CD8-positive, alpha-beta memory T cell (primary cell): ENCODE data around the gene ZNF618. TPM values are rescaled to one million over a fixed set of nuclear protein-coding genes. Genes with fewer than 3 reads are reported as not detected.

ENCODE experiments used
- CTCF ChIA-PET: fragments of 350-600 bp; sonication (Branson Sonifier 250); formaldehyde crosslinking; loops from one replicate; lab custom pipeline; 2021; ENCODE audit warnings: antibody characterized with exemption; lab: Charles Lee
- POLR2A ChIA-PET: fragments of 350-600 bp; sonication (Branson Sonifier 250); formaldehyde crosslinking; loops from one replicate; lab custom pipeline; 2021; ENCODE audit warnings: antibody characterized with exemption; lab: Charles Lee
- DNase-seq, 5 donors: peaks; one replicate each; pipeline versions ENCODE4 v3.0.0 to v3.0.0-alpha.2; 2020 to 2022; ENCODE audit warnings: mixed read lengths in 1 of 5
- H3K27ac ChIP-seq: one replicate; pipeline ENCODE4 v1.7.0; 2013; ENCODE audit warnings: low read depth, mild to moderate bottlenecking, low read length, moderate library complexity
- H3K27me3 ChIP-seq: 2 replicates; pipeline ENCODE4 v1.7.0; 2013; ENCODE audit warnings: low read length, mild to moderate bottlenecking; ENCODE audit not compliant: insufficient read depth, poor library complexity, severe bottlenecking
- H3K36me3 ChIP-seq: 2 replicates; pipeline ENCODE4 v1.7.0; 2013; ENCODE audit warnings: mild to moderate bottlenecking, low read length, moderate library complexity; ENCODE audit not compliant: insufficient read depth
- H3K4me1 ChIP-seq: 2 replicates; pipeline ENCODE4 v1.7.0; 2013; ENCODE audit warnings: mild to moderate bottlenecking, low read length, moderate library complexity; ENCODE audit not compliant: insufficient read depth
- H3K4me3 ChIP-seq: 2 replicates; pipeline ENCODE4 v1.7.0; 2013; ENCODE audit warnings: mild to moderate bottlenecking, low read length
- H3K9me3 ChIP-seq: 2 replicates; pipeline ENCODE4 v1.7.0; 2013; ENCODE audit warnings: mild to moderate bottlenecking, low read length
- H3K27ac Mint-ChIP-seq, 8 donors: one replicate each; pipeline ENCODE4 v1.8.0; 2020 to 2021; ENCODE audit warnings: mixed read lengths in 8 of 8, mild to moderate bottlenecking in 6 of 8, inconsistent platforms in 3 of 8, moderate library complexity in 3 of 8
- H3K27me3 Mint-ChIP-seq, 2 donors: one replicate each; pipeline ENCODE4 v1.8.0; 2020 to 2021; ENCODE audit warnings: mixed read lengths in 2 of 2, mild to moderate bottlenecking in 1 of 2, moderate library complexity in 1 of 2
- H3K36me3 Mint-ChIP-seq, 3 donors: one replicate each; pipeline ENCODE4 v1.8.0; 2020 to 2021; ENCODE audit warnings: mixed read lengths in 3 of 3, inconsistent platforms in 1 of 3, mild to moderate bottlenecking in 1 of 3
- H3K4me1 Mint-ChIP-seq, 3 donors: one replicate each; pipeline ENCODE4 v1.8.0; 2020 to 2021; ENCODE audit warnings: mixed read lengths in 3 of 3, inconsistent platforms in 1 of 3, mild to moderate bottlenecking in 1 of 3
- H3K4me3 Mint-ChIP-seq, 7 donors: one replicate each; pipeline ENCODE4 v1.8.0; 2020 to 2021; ENCODE audit warnings: mixed read lengths in 7 of 7, mild to moderate bottlenecking in 6 of 7, moderate library complexity in 4 of 7, inconsistent platforms in 2 of 7
- H3K9me3 Mint-ChIP-seq, 5 donors: one replicate each; pipeline ENCODE4 v1.8.0; 2020 to 2022; ENCODE audit warnings: mixed read lengths in 5 of 5, mild to moderate bottlenecking in 3 of 5, moderate library complexity in 2 of 5, inconsistent platforms in 1 of 5
- polyA plus RNA-seq: library from polyadenylated mRNA; unstranded; fragments of 300-500 nt; fragmentation: Illumina TruSeq; gene quantifications from one replicate; pipeline ENCODE4 v1.2.3, GENCODE V29; 2021
- total RNA-seq, 2 experiments: library from RNA; stranded (reverse); gene quantifications; one replicate each; pipeline ENCODE4 v1.2.3, GENCODE V29; 2021

The ZNF618 gene
- total and polyA plus RNA-seq, 3 experiments from 2014 or later, result 0.55 to 1.2 (median 0.57) TPM

DNA sequence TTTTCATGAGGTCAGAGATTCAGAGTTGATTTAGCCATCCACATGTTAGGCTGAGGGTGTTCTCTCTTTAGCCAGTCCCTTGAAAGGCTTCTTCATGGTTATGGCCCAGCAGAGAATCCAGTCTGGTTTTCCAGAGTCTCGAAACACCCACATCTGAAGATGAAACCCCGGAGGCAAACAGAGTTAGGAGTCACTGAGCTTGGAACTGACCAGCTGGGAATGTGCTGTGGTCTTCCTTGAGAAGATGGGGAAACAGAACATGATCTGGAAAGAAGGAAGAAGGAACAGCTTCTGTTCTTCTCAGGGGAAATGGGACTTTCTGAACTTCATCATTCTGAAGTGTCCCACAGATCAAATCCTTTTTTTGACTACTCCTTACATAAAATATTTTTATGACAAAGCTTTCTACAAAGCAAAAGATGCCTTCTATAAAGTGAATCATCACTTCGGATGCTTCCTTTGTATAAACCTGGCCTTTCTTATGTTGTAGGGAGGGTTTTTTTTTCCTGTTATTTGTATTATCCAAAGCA, 45.4 kb downstream of the ZNF618 start:
- no peaks in the 10 kb centered on the region for H3K27me3 ChIP-seq
- DNase-seq, result no peak
- peaks cover 3 to 4% of the 10 kb centered on the region in 2 donors for H3K27me3 Mint-ChIP-seq
- CTCF ChIA-PET, result interaction anchor here (0.9 kb wide), 1 partner anchor 45 kb away, joined by 3 read pairs; no protein-coding TSS in a partner anchor
- no peaks in the 10 kb centered on the region for H3K36me3 ChIP-seq
- no peak overlapping the region for H3K27ac ChIP-seq
- H3K4me3 Mint-ChIP-seq, result no peak overlapping the region
- H3K4me3 ChIP-seq, result no peak overlapping the region
- no peaks in the 10 kb centered on the region for H3K9me3 ChIP-seq
- H3K4me1 Mint-ChIP-seq, result no peaks in the 10 kb centered on the region
- POLR2A ChIA-PET, result no interaction called here
- H3K27ac Mint-ChIP-seq, result no peak overlapping the region
- H3K9me3 Mint-ChIP-seq, result peaks cover 2 to 19% (median 5%) of the 10 kb centered on the region in 5 donors
- H3K36me3 Mint-ChIP-seq, result no peaks in the 10 kb centered on the region
- H3K4me1 ChIP-seq, result no peaks in the 10 kb centered on the region

DNA sequence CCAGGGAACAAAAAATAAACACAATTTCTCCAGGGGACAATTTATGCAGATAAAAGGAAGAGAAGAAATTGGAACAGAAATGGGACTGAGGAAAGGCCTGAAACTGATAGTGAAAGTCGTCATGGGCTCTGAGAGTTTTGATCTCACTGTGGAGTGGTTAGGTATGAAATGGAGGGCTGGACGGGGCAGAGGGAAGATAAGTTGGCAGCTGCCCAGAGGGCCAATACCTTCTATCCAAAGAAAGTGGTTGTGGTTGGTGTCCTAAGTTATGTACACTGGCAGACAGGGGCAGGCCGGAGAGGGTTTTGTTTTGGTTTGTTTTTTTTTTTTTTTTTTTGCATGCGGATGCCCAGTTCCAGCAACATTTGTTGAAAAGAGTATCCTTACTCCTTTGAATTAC, 46.1 kb downstream of the ZNF618 start:
- H3K27me3 Mint-ChIP-seq, result peaks cover 3 to 4% of the 10 kb centered on the region in 2 donors
- H3K4me1 Mint-ChIP-seq, result no peaks in the 10 kb centered on the region
- no peak for DNase-seq
- no peaks in the 10 kb centered on the region for H3K27me3 ChIP-seq
- H3K27ac ChIP-seq, result no peak overlapping the region
- H3K36me3 Mint-ChIP-seq, result no peaks in the 10 kb centered on the region
- no peak overlapping the region for H3K4me3 Mint-ChIP-seq
- ChIA-PET POLR2A (no interaction called here), CTCF (interaction anchor here (0.9 kb wide), 1 partner anchor 44 kb away, joined by 3 read pairs; no protein-coding TSS in a partner anchor)
- peaks cover 2 to 20% (median 5%) of the 10 kb centered on the region in 5 donors for H3K9me3 Mint-ChIP-seq
- no peaks in the 10 kb centered on the region for H3K4me1 ChIP-seq
- H3K27ac Mint-ChIP-seq, result no peak overlapping the region
- H3K4me3 ChIP-seq, result no peak overlapping the region
- H3K36me3 ChIP-seq, result no peaks in the 10 kb centered on the region
- no peaks in the 10 kb centered on the region for H3K9me3 ChIP-seq

- Histone ChIP-seq H3K27ac (no peak overlapping the region), H3K9me3 (no peaks in the 10 kb centered on the region), H3K36me3 (no peaks in the 10 kb centered on the region), H3K4me1 (no peaks in the 10 kb centered on the region), H3K4me3 (no peak overlapping the region), H3K27me3 (no peaks in the 10 kb centered on the region)
- ChIA-PET CTCF (no interaction called here), POLR2A (no interaction called here)
- H3K4me3 Mint-ChIP-seq, result no peak overlapping the region
- H3K27ac Mint-ChIP-seq, result no peak overlapping the region
- no peaks in the 10 kb centered on the region for H3K36me3 Mint-ChIP-seq
- peaks cover 0 to 16% of the 10 kb centered on the region in 2 donors for H3K27me3 Mint-ChIP-seq
- no peak for DNase-seq
- H3K4me1 Mint-ChIP-seq, result no peaks in the 10 kb centered on the region
- H3K9me3 Mint-ChIP-seq, result peaks cover 5 to 26% (median 14%) of the 10 kb centered on the region in 5 donors
Observed at GRCh38 chr9:113926211-113926610, 50.1 kb downstream of the ZNF618 start.

DNA sequence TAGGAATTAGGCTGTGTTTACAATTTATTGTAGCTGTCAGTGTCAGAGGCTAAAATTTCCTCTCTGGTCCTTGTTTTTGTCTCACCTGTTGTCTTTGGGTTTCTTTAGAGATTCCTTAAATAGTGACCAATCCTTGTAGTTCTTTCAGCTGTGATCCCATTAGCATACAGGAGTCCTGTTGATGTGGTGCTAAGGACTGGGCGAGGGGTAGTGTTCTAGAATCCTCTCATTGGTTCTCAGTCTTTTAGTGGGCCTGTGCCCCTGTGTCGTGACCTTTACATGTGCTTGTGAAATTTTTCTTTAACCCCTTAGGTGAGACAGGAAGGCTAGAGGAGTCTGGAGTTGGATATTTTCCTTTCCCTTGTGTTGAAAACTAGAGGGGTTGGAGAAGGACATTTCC, 51.2 kb downstream of the ZNF618 start:
- H3K27me3 Mint-ChIP-seq, result peaks cover 0 to 16% of the 10 kb centered on the region in 2 donors
- H3K4me1 ChIP-seq, result no peaks in the 10 kb centered on the region
- POLR2A ChIA-PET, result no interaction called here
- no peak overlapping the region for H3K27ac ChIP-seq
- no peaks in the 10 kb centered on the region for H3K36me3 ChIP-seq
- CTCF ChIA-PET, result interaction anchor here (1.0 kb wide), 1 partner anchor 11 kb away, joined by 3 read pairs; no protein-coding TSS in a partner anchor
- peaks cover 3 to 26% (median 12%) of the 10 kb centered on the region in 5 donors for H3K9me3 Mint-ChIP-seq
- H3K4me1 Mint-ChIP-seq, result no peaks in the 10 kb centered on the region
- H3K4me3 ChIP-seq, result no peak overlapping the region
- H3K9me3 ChIP-seq, result no peaks in the 10 kb centered on the region
- H3K27me3 ChIP-seq, result no peaks in the 10 kb centered on the region
- no peak for DNase-seq
- no peak overlapping the region for H3K4me3 Mint-ChIP-seq
- no peak overlapping the region for H3K27ac Mint-ChIP-seq
- no peaks in the 10 kb centered on the region for H3K36me3 Mint-ChIP-seq

DNA sequence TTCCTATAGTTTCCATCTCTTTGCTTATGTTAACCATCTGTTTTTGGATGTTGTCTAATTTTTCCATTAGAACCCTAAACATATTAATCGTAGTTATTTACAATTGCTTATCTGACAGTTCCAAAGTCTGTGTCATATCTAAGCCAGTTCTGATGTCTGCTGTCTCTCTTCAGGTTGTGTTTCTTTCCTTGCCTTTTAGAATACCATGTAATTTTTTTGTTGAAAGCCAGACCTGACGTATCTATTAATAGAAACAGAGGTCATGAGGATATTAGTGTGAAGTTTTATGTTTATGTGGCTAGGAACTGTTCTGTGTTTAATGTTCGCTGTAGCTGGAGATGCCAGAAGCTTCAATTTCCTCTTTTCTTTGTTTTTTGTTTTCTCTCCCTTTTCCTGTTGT, 52.2 kb downstream of the ZNF618 start:
- H3K4me3 Mint-ChIP-seq, result no peak overlapping the region
- Histone ChIP-seq H3K4me3 (no peak overlapping the region), H3K4me1 (no peaks in the 10 kb centered on the region), H3K9me3 (no peaks in the 10 kb centered on the region), H3K36me3 (no peaks in the 10 kb centered on the region), H3K27ac (no peak overlapping the region), H3K27me3 (no peaks in the 10 kb centered on the region)
- H3K27ac Mint-ChIP-seq, result no peak overlapping the region
- DNase-seq, result no peak
- no peaks in the 10 kb centered on the region for H3K36me3 Mint-ChIP-seq
- ChIA-PET POLR2A (no interaction called here), CTCF (no interaction called here)
- no peaks in the 10 kb centered on the region for H3K4me1 Mint-ChIP-seq
- H3K27me3 Mint-ChIP-seq, result peaks cover 0 to 16% of the 10 kb centered on the region in 2 donors
- H3K9me3 Mint-ChIP-seq, result peaks cover 2 to 23% (median 10%) of the 10 kb centered on the region in 5 donors

- no peaks in the 10 kb centered on the region for H3K4me1 Mint-ChIP-seq
- no peaks in the 10 kb centered on the region for H3K9me3 ChIP-seq
- H3K36me3 ChIP-seq, result no peaks in the 10 kb centered on the region
- no peak for DNase-seq
- H3K4me1 ChIP-seq, result no peaks in the 10 kb centered on the region
- ChIA-PET POLR2A (no interaction called here), CTCF (no interaction called here)
- peaks cover 0 to 13% of the 10 kb centered on the region in 2 donors for H3K27me3 Mint-ChIP-seq
- no peaks in the 10 kb centered on the region for H3K36me3 Mint-ChIP-seq
- no peak overlapping the region for H3K4me3 Mint-ChIP-seq
- H3K4me3 ChIP-seq, result no peak overlapping the region
- H3K27me3 ChIP-seq, result no peaks in the 10 kb centered on the region
- H3K27ac Mint-ChIP-seq, result no peak overlapping the region
- no peak overlapping the region for H3K27ac ChIP-seq
- H3K9me3 Mint-ChIP-seq, result peaks cover 0 to 14% (median 9%) of the 10 kb centered on the region in 5 donors
Observed at GRCh38 chr9:113929634-113930389, 53.7 kb downstream of the ZNF618 start.

DNA sequence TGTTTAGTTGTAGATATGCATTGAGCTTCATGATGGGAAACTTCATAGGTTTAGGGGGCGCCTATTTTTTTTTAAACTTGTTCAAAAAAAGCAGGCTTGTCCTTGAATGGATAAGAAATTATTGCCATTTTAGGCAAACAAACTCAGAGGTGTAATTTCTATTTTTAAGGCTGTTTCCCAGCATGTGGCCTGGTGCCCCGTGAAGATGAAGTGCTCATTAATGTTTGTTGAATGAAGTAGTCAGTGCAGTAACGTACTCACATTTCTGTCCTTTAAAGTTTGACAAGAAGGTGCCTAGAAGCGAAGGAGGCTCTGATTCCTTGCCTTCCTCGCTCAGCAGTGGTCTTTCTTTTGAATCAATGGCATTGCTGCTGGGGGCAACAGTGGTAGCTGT, 54.3 kb downstream of the ZNF618 start:
- H3K27me3 Mint-ChIP-seq, result peaks cover 0 to 13% of the 10 kb centered on the region in 2 donors
- Histone ChIP-seq H3K36me3 (no peaks in the 10 kb centered on the region), H3K4me3 (no peak overlapping the region), H3K9me3 (no peaks in the 10 kb centered on the region), H3K4me1 (no peaks in the 10 kb centered on the region), H3K27me3 (no peaks in the 10 kb centered on the region), H3K27ac (no peak overlapping the region)
- CTCF ChIA-PET, result no interaction called here
- DNase-seq, result no peak
- no peak overlapping the region for H3K4me3 Mint-ChIP-seq
- peaks cover 0 to 14% (median 9%) of the 10 kb centered on the region in 5 donors for H3K9me3 Mint-ChIP-seq
- H3K36me3 Mint-ChIP-seq, result no peaks in the 10 kb centered on the region
- POLR2A ChIA-PET, result no interaction called here
- H3K27ac Mint-ChIP-seq, result no peak overlapping the region
- H3K4me1 Mint-ChIP-seq, result no peaks in the 10 kb centered on the region

DNA sequence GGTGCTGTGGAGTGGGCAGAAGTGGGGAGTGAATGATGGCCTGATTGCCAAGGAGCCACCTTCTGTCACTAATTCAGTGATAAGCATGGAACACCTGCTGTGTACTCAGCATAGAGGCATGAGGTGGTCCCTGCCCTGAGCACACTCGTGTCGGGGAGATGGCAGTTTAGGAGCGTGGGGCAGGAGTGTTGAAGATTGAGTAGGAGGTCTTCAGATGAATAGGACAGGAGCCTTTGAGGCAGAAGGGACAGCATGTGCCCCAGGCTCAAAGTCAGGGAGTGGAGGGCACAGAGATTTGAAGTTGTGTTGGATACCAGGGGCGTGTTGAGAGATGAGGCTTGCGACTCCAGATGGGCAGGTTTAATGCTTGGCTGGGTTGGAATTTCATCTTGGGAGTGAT, 55.0 kb downstream of the ZNF618 start:
- no peaks in the 10 kb centered on the region for H3K36me3 Mint-ChIP-seq
- Histone ChIP-seq H3K27ac (no peak overlapping the region), H3K4me1 (no peaks in the 10 kb centered on the region), H3K27me3 (no peaks in the 10 kb centered on the region), H3K9me3 (no peaks in the 10 kb centered on the region), H3K4me3 (no peak overlapping the region), H3K36me3 (no peaks in the 10 kb centered on the region)
- DNase-seq, result no peak
- H3K27ac Mint-ChIP-seq, result no peak overlapping the region
- H3K4me3 Mint-ChIP-seq, result no peak overlapping the region
- peaks cover 0 to 10% (median 9%) of the 10 kb centered on the region in 5 donors for H3K9me3 Mint-ChIP-seq
- H3K27me3 Mint-ChIP-seq, result peaks cover 0 to 13% of the 10 kb centered on the region in 2 donors
- H3K4me1 Mint-ChIP-seq, result no peaks in the 10 kb centered on the region
- ChIA-PET POLR2A (no interaction called here), CTCF (no interaction called here)
